ENCODE measurements around the gene TMEFF2.

DNA sequence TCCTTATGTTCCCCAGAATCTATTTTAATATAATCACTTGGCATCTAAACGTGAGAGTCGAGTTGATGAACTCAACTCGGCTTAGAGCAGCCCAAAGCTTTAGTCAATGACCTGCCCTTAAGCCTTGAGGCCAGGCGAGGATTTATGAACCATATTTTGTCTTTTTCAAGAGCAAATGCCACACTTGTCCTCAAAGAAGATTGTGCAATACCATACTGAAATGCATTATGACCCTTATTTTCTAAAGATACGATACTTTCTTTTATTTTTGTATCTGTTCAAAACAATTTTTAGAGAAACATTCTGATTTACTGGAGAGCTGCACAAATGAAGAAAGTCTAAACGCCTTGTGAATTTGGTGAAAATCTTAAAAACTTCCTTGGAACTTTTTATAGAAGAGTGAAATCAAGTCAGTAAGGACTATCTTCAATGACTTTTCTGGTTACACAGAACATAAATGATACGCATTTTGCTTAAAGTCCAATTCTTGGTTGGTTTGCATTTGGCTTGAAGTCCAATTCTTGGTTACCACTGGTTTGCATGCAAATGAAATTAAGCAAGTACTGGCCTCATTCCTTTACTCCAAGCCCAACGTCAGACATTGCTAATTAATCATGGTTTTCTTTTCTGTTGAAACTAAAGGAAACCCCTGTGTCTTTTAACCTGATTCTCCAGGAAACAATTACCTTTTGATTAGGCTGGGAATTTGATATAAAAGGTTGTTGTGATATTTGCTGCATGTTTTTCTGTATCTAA, 242.0 kb downstream of the TMEFF2 start:
- no peak for TF ChIP-seq CTCF (conservative IDR thresholded peaks at IDR 0.05; ENCODE audit: low read length)
- TF ChIP-seq EZH2phosphoT487 (IDR thresholded peaks at IDR 0.05; ENCODE audit: borderline replicate concordance, low read depth, low read length): no peak
